ENCODE results near the gene CNKSR3. TPM values are rescaled to one million over a fixed set of nuclear protein-coding genes. Genes with fewer than 3 reads are reported as not detected.
A peak's percentile ranks its signal among the peaks of the same experiment; 100 is the strongest.
"Not testable (repeated sequence)": the region's sequence is repeated elsewhere in the genome, so short reads cannot be mapped to it uniquely, and the experiment has no call there.

Gene CNKSR3
- total RNA-seq, 2 donors from 2014 or later = 13.1 to 31.5 TPM

GRCh38 chr6:154550779-154551178 lies 40.3 kb upstream of the CNKSR3 start:
- TF ChIP-seq CTCF (IDR thresholded peaks at IDR 0.05) = no peak
- intact Hi-C loops (cut with DNase I) = no loop called here
- Histone ChIP-seq H3K27me3 (no peaks in the 10 kb centered on the region), H3K4me3 (no peak overlapping the region), H3K9me3 (no peaks in the 10 kb centered on the region), H3K9ac (ENCODE audit: low read depth in 2 of 2, low read length in 2 of 2) (no peak overlapping the region), H3K27ac (no peak overlapping the region), H3K4me1 (no peaks in the 10 kb centered on the region), H3K36me3 (no peaks in the 10 kb centered on the region)
- no peak for DNase-seq

GRCh38 chr6:154549179-154549578 lies 38.7 kb upstream of the CNKSR3 start:
- Histone ChIP-seq H3K9ac (ENCODE audit: low read depth in 2 of 2, low read length in 2 of 2) (no peak overlapping the region), H3K9me3 (no peaks in the 10 kb centered on the region), H3K4me3 (no peak overlapping the region), H3K27ac (no peak overlapping the region), H3K27me3 (no peaks in the 10 kb centered on the region), H3K4me1 (no peaks in the 10 kb centered on the region), H3K36me3 (no peaks in the 10 kb centered on the region)
- no peak for DNase-seq
- TF ChIP-seq CTCF (IDR thresholded peaks at IDR 0.05) = no peak
- intact Hi-C loops (cut with DNase I) = no loop called here

GRCh38 chr6:154548130-154548830 lies 37.8 kb upstream of the CNKSR3 start:
- Histone ChIP-seq H3K9me3 (no peaks in the 10 kb centered on the region), H3K9ac (ENCODE audit: low read depth in 2 of 2, low read length in 2 of 2) (no peak overlapping the region), H3K4me1 (no peaks in the 10 kb centered on the region), H3K36me3 (no peaks in the 10 kb centered on the region), H3K27me3 (no peaks in the 10 kb centered on the region), H3K4me3 (no peak overlapping the region), H3K27ac (no peak overlapping the region)
- TF ChIP-seq CTCF (IDR thresholded peaks at IDR 0.05) = no peak
- peak; percentile 29 for DNase-seq
- intact Hi-C loops (cut with DNase I) = no loop called here

GRCh38 chr6:154543628-154544027 lies 33.1 kb upstream of the CNKSR3 start:
- Histone ChIP-seq H3K4me3 (no peak overlapping the region), H3K4me1 (no peaks in the 10 kb centered on the region), H3K27ac (no peak overlapping the region), H3K27me3 (no peaks in the 10 kb centered on the region), H3K9ac (ENCODE audit: low read depth in 2 of 2, low read length in 2 of 2) (no peak overlapping the region), H3K36me3 (no peaks in the 10 kb centered on the region), H3K9me3 (no peaks in the 10 kb centered on the region)
- intact Hi-C loops (cut with DNase I) = no loop called here
- no peak for TF ChIP-seq CTCF (IDR thresholded peaks at IDR 0.05)
- DNase-seq = no peak

GRCh38 chr6:154542747-154543146 lies 32.3 kb upstream of the CNKSR3 start:
- no peak overlapping the region for H3K4me3 ChIP-seq
- DNase-seq = no peak
- intact Hi-C loops (cut with DNase I) = no loop called here
- no peaks in the 10 kb centered on the region for H3K36me3 ChIP-seq
- H3K9ac ChIP-seq (ENCODE audit: low read depth in 2 of 2, low read length in 2 of 2) = no peak overlapping the region
- no peak overlapping the region for H3K27ac ChIP-seq
- H3K4me1 ChIP-seq = peaks cover 5% of the 10 kb centered on the region
- no peaks in the 10 kb centered on the region for H3K27me3 ChIP-seq
- TF ChIP-seq CTCF (IDR thresholded peaks at IDR 0.05) = no peak
- no peaks in the 10 kb centered on the region for H3K9me3 ChIP-seq

GRCh38 chr6:154541837-154542236 lies 31.4 kb upstream of the CNKSR3 start:
- H3K4me1 ChIP-seq; H3K27me3 ChIP-seq; H3K27ac ChIP-seq; H3K36me3 ChIP-seq; H3K9ac ChIP-seq (ENCODE audit: low read depth in 2 of 2, low read length in 2 of 2); H3K4me3 ChIP-seq; DNase-seq; H3K9me3 ChIP-seq; intact Hi-C loops (cut with DNase I): not testable (repeated sequence)
